ENCODE data around the gene CAPS2.

GRCh38 chr12:75315518-75315917, 14.6 kb downstream of the CAPS2 start:
- TF ChIP-seq ZNF274 (IDR thresholded peaks at IDR 0.05; ENCODE audit: low read depth, low read length) = no peak
- no peak for TF ChIP-seq YY1 (IDR thresholded peaks at IDR 0.05; ENCODE audit: insufficient read depth, insufficient read length)
